Muscle of leg (tissue), 11 donors: ENCODE results near the gene PRMT7. TPM values are rescaled to one million over a fixed set of nuclear protein-coding genes. Genes with fewer than 3 reads are reported as not detected.
"Not testable (repeated sequence)": the region's sequence is repeated elsewhere in the genome, so short reads cannot be mapped to it uniquely, and the experiment has no call there.

Source experiments
- DNase-seq: peaks from one replicate; pipeline ENCODE4 v3.0.0; 2013
- H3K27ac ChIP-seq: one replicate; pipeline ENCODE4 v1.5.1; 2013; ENCODE audit warnings: mild to moderate bottlenecking, low read length, control low read depth
- H3K27me3 ChIP-seq: one replicate; pipeline ENCODE4 v1.6.1; 2013; ENCODE audit warnings: low read length; ENCODE audit not compliant: control insufficient read depth, insufficient read depth
- H3K36me3 ChIP-seq: one replicate; pipeline ENCODE4 v1.6.1; 2013; ENCODE audit warnings: low read length; ENCODE audit not compliant: control insufficient read depth, insufficient read depth
- H3K4me1 ChIP-seq: one replicate; pipeline ENCODE4 v1.6.1; 2013; ENCODE audit warnings: low read length; ENCODE audit not compliant: control insufficient read depth, insufficient read depth
- H3K4me3 ChIP-seq: one replicate; pipeline ENCODE4 v1.5.1; 2013; ENCODE audit warnings: low read length, control low read depth
- H3K9me3 ChIP-seq: replicated peaks from 2 replicates; pipeline ENCODE4 v1.6.1; 2013; ENCODE audit warnings: low read depth, low read length; ENCODE audit not compliant: control insufficient read depth
- WGBS: methylation state at CpG from one replicate; pipeline ENCODE4 v1.1.5; 2013; ENCODE audit warnings: missing lambda C conversion rate; ENCODE audit not compliant: insufficient coverage; 5-methylcytosine and 5-hydroxymethylcytosine counted together
- polyA plus RNA-seq, 8 donors: library from polyadenylated mRNA; unstranded; fragments of 120-200 nt; gene quantifications; one replicate each; pipeline versions ENCODE4 v1.2.1 to v1.2.3, GENCODE V29; 2013; ENCODE audit warnings: inconsistent platforms in 1 of 8, low replicate concordance in 1 of 8; ENCODE audit not compliant: insufficient read length in 8 of 8, insufficient read depth in 1 of 8
- total RNA-seq: library from RNA; stranded (reverse); fragments of 120-200 nt; gene quantifications from one replicate; pipeline ENCODE4 v1.2.4, GENCODE V29; 2013

The PRMT7 gene
- total and polyA plus RNA-seq, 9 donors = 40.7 to 54.4 (median 43.5) TPM

DNA sequence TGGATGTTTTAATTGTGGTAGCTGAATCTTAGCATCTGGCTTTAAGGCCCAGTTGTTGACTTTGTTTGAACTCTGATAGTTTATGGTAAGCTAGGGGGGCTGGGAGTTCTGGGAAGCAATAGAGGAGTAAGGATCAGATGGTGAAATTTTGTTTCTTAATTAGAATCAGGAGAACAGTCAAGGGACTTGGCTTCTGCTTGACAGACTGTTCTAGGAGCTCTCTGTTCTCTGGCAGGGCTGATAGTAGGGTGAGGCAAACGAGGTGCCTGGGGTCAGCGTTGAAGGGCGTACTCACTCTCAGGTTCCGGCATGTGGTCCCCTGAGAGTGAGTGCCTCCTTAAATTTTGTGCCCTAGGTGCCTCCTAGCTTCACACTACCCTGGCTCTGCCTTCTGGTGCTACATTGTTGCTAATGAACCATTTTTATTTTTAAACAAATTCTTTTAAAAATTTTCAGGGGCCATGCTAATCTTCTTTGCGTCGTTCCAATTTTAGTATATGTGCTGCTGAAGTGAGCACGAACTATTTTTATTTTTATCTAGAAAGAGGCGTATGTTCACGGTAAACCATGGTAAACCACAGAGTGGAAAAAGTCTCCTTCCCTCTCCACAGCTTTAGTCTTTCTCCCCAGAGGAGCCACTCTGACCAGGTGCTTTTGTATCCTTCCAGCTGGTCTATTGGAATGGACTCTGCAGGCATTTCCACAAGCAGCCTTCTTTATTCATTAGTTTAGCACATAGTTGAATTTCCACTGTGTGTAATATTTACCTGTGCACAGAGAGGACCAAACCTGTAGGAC, 26.8 kb upstream of the PRMT7 start:
- WGBS = no CpG with 5 or more reads among the region's 9 CpGs
- H3K4me1 ChIP-seq = peaks cover 10% of the 10 kb centered on the region
- DNase-seq = no peak
- peak overlapping the region; percentile 51 for H3K27ac ChIP-seq
- peaks cover 38% of the 10 kb centered on the region for H3K36me3 ChIP-seq
- no peaks in the 10 kb centered on the region for H3K9me3 ChIP-seq
- no peaks in the 10 kb centered on the region for H3K27me3 ChIP-seq
- no peak overlapping the region for H3K4me3 ChIP-seq

DNA sequence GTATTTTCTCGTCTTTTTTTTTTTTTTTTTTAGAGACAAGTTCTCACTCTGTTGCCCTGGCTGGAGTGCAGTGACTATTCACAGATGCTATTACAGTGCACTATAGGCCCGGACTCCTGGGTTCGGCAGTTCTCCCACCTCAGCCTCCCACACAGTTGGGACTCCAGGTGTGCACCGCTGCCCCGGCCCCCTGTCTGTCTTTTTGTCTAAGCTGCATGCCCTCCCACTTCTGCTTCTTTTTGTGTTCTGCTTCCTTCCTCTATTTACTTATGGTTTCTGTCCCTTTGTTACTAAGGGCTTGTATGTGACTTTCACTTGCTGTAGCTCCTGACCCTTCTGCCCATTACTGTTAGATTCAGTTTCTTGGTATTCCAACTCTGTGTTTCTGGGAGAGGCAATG, 26.0 kb upstream of the PRMT7 start:
- Histone ChIP-seq H3K4me1 (peaks cover 14% of the 10 kb centered on the region), H3K27me3 (no peaks in the 10 kb centered on the region), H3K9me3 (no peaks in the 10 kb centered on the region), H3K36me3 (peaks cover 43% of the 10 kb centered on the region), H3K4me3 (no peak overlapping the region), H3K27ac (peak overlapping the region; percentile 29)
- DNase-seq = peak; percentile 32
- 55% methylated on average over 4 of the region's 5 CpGs for WGBS

DNA sequence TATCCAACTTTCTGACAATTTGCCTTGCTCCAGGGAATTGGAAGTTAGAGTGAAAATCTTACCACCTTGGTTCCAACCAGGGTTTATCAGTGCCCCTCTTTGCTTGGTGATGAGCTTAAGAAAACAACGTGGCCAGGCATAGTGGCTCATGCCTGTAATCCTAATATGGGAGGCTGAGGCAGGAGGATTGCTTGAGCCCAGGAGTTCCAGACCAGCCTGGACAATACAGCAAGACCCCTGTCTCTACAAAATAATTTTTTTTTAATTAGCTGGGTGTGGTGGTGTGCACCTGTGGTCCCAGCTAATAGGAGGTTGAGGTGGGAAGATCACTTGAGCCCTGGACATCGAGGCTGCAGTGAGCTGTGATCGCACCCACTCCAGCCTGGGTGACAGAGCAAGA, 25.1 kb upstream of the PRMT7 start:
- Histone ChIP-seq H3K4me3 (no peak overlapping the region), H3K4me1 (peaks cover 14% of the 10 kb centered on the region), H3K27ac (no peak overlapping the region), H3K9me3 (no peaks in the 10 kb centered on the region), H3K36me3 (peaks cover 49% of the 10 kb centered on the region), H3K27me3 (no peaks in the 10 kb centered on the region)
- no peak for DNase-seq
- no CpG with 5 or more reads among the region's 3 CpGs for WGBS

DNA sequence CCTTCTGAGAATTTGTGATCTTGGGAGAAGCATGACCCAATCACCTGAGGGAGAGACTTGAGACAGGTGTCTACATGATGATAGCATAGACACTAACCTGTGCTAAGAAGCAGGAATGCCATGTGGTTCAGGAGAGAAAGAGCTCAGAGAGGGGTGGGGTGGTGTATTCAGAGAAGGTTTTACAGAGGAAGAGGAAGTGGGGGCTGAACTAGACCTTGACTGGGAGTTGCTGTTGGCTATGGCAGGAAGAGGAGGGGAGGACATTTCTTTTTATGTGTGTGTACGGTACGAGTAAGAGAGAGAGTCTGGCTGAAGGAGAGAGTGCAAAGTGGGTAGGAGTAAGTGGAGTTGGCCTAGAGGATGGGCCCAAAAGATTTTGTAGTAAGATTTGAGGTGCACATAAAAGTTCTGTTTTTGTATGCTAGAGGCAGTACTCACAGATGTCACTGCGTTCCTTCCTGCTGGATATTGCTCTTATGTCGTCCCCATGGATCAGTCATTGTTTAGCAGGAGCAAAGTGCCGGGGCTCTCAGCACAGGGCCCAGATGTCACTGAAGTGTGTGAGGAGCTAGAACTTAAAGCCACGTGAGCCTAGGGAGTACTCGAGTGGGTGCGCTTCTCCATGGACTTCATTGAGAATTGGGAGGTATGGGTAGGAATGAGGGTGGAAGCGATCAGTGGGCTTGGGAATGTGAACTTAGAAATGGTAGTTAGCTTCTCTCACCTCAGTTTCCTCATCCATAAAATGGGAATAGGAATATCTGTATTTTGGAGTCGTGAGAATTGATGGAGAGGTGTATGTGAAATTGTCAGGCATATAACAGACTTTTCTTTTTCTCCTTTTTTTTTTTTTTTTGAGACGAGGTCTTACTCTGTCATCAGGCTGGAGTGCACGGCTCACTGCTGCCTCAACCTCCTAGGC, 24.4 kb upstream of the PRMT7 start:
- Histone ChIP-seq H3K9me3 (no peaks in the 10 kb centered on the region), H3K27ac (no peak overlapping the region)
- 70% methylated on average over 7 of the region's 12 CpGs for WGBS

GRCh38 chr16:68287276-68288251, 23.3 kb upstream of the PRMT7 start:
- Histone ChIP-seq H3K4me3 (no peak overlapping the region), H3K36me3 (peaks cover 52% of the 10 kb centered on the region), H3K9me3 (no peaks in the 10 kb centered on the region), H3K27me3 (no peaks in the 10 kb centered on the region), H3K27ac (no peak overlapping the region), H3K4me1 (peaks cover 14% of the 10 kb centered on the region)
- DNase-seq = no peak
- WGBS = 85% methylated on average over 11 of the region's 11 CpGs

More for the DNA sequence above, 24.4 kb upstream of the PRMT7 start:
- peaks cover 14% of the 10 kb centered on the region for H3K4me1 ChIP-seq
- no peak overlapping the region for H3K4me3 ChIP-seq
- H3K27me3 ChIP-seq = no peaks in the 10 kb centered on the region
- peaks cover 49% of the 10 kb centered on the region for H3K36me3 ChIP-seq
- DNase-seq = no peak

GRCh38 chr16:68288252-68288650, 22.6 kb upstream of the PRMT7 start:
- no peaks in the 10 kb centered on the region for H3K27me3 ChIP-seq
- peaks cover 47% of the 10 kb centered on the region for H3K36me3 ChIP-seq
- no peak for DNase-seq
- H3K9me3 ChIP-seq = no peaks in the 10 kb centered on the region
- no peak overlapping the region for H3K27ac ChIP-seq
- no peak overlapping the region for H3K4me3 ChIP-seq
- H3K4me1 ChIP-seq = peaks cover 14% of the 10 kb centered on the region
- WGBS = no CpG with 5 or more reads among the region's 1 CpG

DNA sequence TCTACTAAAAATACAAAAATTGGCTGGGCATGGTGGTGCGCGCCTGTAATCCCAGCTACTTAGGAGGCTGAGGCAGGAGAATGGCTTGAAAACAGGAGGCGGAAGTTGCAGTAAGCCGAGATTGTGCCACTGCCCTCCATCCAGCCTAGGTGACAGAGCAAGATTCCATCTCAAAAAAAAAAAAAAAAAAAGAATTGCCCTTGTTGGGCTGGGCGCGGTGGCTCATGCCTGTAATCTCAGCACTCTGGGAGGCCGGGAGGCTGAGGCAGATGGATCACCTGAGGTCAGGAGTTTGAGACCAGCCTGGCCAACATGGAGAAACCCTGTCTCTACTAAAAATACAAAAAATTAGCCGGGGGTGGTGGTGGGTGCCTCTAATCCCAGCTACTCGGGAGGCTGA, 22.0 kb upstream of the PRMT7 start:
- DNase-seq, H3K27me3 ChIP-seq, H3K27ac ChIP-seq, H3K4me3 ChIP-seq, H3K9me3 ChIP-seq: not testable (repeated sequence)
- no CpG with 5 or more reads among the region's 9 CpGs for WGBS
- Histone ChIP-seq H3K4me1 (peaks cover 11% of the 10 kb centered on the region), H3K36me3 (peaks cover 49% of the 10 kb centered on the region)

DNA sequence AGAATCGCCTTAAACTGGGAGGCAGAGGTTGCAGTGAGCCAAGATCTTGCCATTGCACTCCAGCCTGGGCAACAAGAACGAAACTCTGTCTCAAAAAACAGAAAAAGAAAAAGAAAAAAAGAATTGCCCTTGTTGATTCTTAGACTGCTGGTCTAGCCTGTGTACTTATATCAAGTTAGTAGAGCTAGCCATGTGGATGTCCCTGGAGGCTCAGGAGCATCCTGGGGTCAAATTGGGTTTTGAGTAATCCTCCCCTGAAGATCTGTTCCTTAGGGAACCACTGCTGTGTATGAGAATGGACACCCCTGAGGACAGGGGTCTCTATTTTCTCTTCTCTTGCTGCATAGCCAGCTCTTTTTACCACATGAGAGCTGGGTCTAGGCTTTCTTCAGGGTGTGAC, 21.6 kb upstream of the PRMT7 start:
- no peak overlapping the region for H3K27ac ChIP-seq
- H3K36me3 ChIP-seq = peaks cover 52% of the 10 kb centered on the region
- no peaks in the 10 kb centered on the region for H3K27me3 ChIP-seq
- 71% methylated on average over 1 of the region's 2 CpGs for WGBS
- H3K9me3 ChIP-seq = no peaks in the 10 kb centered on the region
- peaks cover 11% of the 10 kb centered on the region for H3K4me1 ChIP-seq
- no peak overlapping the region for H3K4me3 ChIP-seq
- no peak for DNase-seq

GRCh38 chr16:68289621-68290329, 21.0 kb upstream of the PRMT7 start:
- DNase-seq = no peak
- Histone ChIP-seq H3K9me3 (no peaks in the 10 kb centered on the region), H3K4me3 (no peak overlapping the region), H3K27ac (peak overlapping the region; percentile 42), H3K4me1 (peaks cover 11% of the 10 kb centered on the region), H3K36me3 (peaks cover 58% of the 10 kb centered on the region), H3K27me3 (no peaks in the 10 kb centered on the region)
- WGBS = 71% methylated on average over 2 of the region's 4 CpGs
